DND-41 (cell line): ENCODE measurements around the gene MT1M.

ENCODE experiments used
- EZH2 ChIP-seq: IDR thresholded peaks from 3 replicates; pipeline ENCODE4 v1.6.1; 2012; ENCODE audit warnings: borderline replicate concordance, low read depth, mild to moderate bottlenecking, moderate library complexity, low read length, inconsistent platforms; ENCODE audit not compliant: severe bottlenecking
- TF ChIP-seq, protein P1 (sequence below): IDR thresholded peaks from 2 replicates; pipeline ENCODE4 v1.5.1; 2012; ENCODE audit warnings: borderline replicate concordance, low read length, moderate library complexity, mild to moderate bottlenecking; ENCODE audit not compliant: poor library complexity, severe bottlenecking; ENCODE audit errors: extremely low read depth

DNA sequence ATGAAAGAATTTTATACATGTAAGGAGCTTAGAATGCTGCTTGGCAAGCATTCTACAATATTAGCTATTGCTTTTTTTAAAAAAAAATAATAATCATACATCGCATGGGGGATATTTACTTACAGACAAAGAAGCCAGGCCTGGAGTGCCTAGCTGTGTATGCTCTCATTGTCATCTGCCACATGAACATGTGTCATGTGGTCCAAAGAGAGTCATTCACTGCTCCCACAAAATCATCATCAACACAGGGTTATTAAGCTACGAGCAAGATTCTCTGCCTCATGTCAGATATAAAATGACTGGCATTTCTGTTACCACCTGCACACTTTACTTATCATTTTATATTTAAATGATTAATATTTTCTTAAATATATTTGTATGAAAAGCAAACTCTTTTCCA lies 8.8 kb upstream of the MT1M start:
- TF ChIP-seq, protein P1, sequence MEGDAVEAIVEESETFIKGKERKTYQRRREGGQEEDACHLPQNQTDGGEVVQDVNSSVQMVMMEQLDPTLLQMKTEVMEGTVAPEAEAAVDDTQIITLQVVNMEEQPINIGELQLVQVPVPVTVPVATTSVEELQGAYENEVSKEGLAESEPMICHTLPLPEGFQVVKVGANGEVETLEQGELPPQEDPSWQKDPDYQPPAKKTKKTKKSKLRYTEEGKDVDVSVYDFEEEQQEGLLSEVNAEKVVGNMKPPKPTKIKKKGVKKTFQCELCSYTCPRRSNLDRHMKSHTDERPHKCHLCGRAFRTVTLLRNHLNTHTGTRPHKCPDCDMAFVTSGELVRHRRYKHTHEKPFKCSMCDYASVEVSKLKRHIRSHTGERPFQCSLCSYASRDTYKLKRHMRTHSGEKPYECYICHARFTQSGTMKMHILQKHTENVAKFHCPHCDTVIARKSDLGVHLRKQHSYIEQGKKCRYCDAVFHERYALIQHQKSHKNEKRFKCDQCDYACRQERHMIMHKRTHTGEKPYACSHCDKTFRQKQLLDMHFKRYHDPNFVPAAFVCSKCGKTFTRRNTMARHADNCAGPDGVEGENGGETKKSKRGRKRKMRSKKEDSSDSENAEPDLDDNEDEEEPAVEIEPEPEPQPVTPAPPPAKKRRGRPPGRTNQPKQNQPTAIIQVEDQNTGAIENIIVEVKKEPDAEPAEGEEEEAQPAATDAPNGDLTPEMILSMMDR, result no peak
- no peak for TF ChIP-seq EZH2
